Natural killer cell (primary cell): ENCODE measurements around the gene CDC123. TPM values are rescaled to one million over a fixed set of nuclear protein-coding genes. Genes with fewer than 3 reads are reported as not detected.

Experiments used
- ATAC-seq, 3 donors: fragments of 150-1000 bp in 2 of 3; fragments of 200-7000 bp in 1 of 3; cut with Tn5 transposase; 1 replicate in 1 of 3; 2 replicates in 2 of 3; pipeline ENCODE4 v1.10.0; 2021; ENCODE audit warnings: mild to moderate bottlenecking in 2 of 3, moderate library complexity in 2 of 3
- DNase-seq, 2 donors: peaks; one replicate each; pipeline versions ENCODE4 v3.0.0 to v3.0.0-alpha.2; 2013 to 2021; ENCODE audit warnings: mixed read lengths in 1 of 2
- H3K27ac ChIP-seq: one replicate; pipeline ENCODE4 v1.5.1; 2013; ENCODE audit warnings: mild to moderate bottlenecking, low read length
- H3K27me3 ChIP-seq: one replicate; pipeline ENCODE4 v1.6.1; 2013; ENCODE audit warnings: low read length; ENCODE audit not compliant: control insufficient read depth, insufficient read depth
- H3K36me3 ChIP-seq: one replicate; pipeline ENCODE4 v1.6.1; 2013; ENCODE audit warnings: low read length; ENCODE audit not compliant: control insufficient read depth, insufficient read depth
- H3K4me1 ChIP-seq: one replicate; pipeline ENCODE4 v1.6.1; 2013; ENCODE audit warnings: low read length; ENCODE audit not compliant: control insufficient read depth, insufficient read depth
- H3K4me3 ChIP-seq: one replicate; pipeline ENCODE4 v1.5.1; 2013; ENCODE audit warnings: low read length
- H3K9me3 ChIP-seq: one replicate; pipeline ENCODE4 v1.6.1; 2013; ENCODE audit warnings: low read length; ENCODE audit not compliant: control insufficient read depth, insufficient read depth
- H3K27ac Mint-ChIP-seq, 2 donors: one replicate each; pipeline ENCODE4 v1.8.0; 2022; ENCODE audit warnings: mild to moderate bottlenecking in 2 of 2, mixed read lengths in 2 of 2, moderate library complexity in 1 of 2
- H3K27me3 Mint-ChIP-seq, 2 donors: one replicate each; pipeline ENCODE4 v1.8.0; 2022; ENCODE audit warnings: low read depth in 2 of 2, mixed read lengths in 2 of 2
- H3K36me3 Mint-ChIP-seq: one replicate; pipeline ENCODE4 v1.8.0; 2022; ENCODE audit warnings: mixed read lengths
- H3K4me1 Mint-ChIP-seq, 2 donors: one replicate each; pipeline ENCODE4 v1.8.0; 2022; ENCODE audit warnings: mixed read lengths in 2 of 2
- H3K4me3 Mint-ChIP-seq: one replicate; pipeline ENCODE4 v1.8.0; 2022; ENCODE audit warnings: mild to moderate bottlenecking, moderate library complexity, mixed read lengths
- H3K9me3 Mint-ChIP-seq, 2 donors: one replicate each; pipeline ENCODE4 v1.8.0; 2022; ENCODE audit warnings: mixed read lengths in 2 of 2
- WGBS: methylation state at CpG from one replicate; pipeline ENCODE4 v1.1.7; 2013; ENCODE audit warnings: missing lambda C conversion rate; ENCODE audit not compliant: insufficient coverage; 5-methylcytosine and 5-hydroxymethylcytosine counted together
- intact Hi-C: fragments of 100-400 bp; cut with micrococcal nuclease; formaldehyde crosslinking; loops from one replicate; pipeline ENCODE4 v1.14.2; 2022
- total RNA-seq, 4 donors: library from RNA; stranded (reverse); fragments of 120-200 nt in 1 of 4; gene quantifications; one replicate each; pipeline versions ENCODE4 v1.2.3 to v1.2.4, GENCODE V29; 2013 to 2022
- TF ChIP-seq, protein P1 (sequence below): fragments of 200-600 bp; IDR thresholded peaks from one replicate; pipeline ENCODE4 v1.8.0; 2022; ENCODE audit warnings: antibody characterized with exemption

Gene CDC123
- total RNA-seq, 3 donors from 2014 or later (not counting 1 experiment from before 2014, with no cell fraction given) = 45.8 to 53.3 (median 47.6) TPM

DNA sequence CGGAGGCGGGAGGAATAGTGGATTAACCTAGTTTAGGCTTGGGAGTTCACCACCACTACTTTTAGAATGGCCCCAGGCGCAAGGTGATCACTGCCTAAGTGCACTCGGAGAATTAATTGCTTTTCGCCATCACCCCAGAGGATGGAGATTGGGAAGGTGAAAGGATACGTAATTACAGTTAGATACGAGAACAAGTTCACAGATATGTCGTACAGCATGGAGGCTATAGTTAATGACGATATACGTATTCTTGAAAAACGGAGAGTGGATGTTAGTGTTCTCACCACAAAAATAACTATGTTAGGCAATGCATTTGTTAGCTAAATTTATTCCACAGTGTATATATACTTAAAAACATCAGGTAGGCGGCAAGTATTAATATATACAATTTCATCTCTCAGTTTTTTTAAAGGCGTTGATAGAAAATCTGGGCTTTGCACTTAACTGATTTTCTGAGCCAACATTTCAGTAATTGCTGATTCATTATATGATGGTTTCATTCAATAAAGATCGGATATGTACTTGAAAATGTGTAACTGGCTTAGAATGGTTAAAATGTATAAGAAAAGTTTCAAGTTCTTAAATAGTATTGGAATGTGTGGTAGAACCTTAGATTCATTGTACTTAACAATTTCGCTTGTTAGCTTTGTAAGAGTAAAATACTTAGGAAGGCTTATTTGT, 683 bp downstream of the CDC123 start:
- Histone ChIP-seq H3K9me3 (no peaks in the 10 kb centered on the region), H3K4me1 (peaks cover 26% of the 10 kb centered on the region), H3K27me3 (no peaks in the 10 kb centered on the region), H3K27ac (peak overlapping the region; percentile 93), H3K4me3 (peak overlapping the region; percentile 92), H3K36me3 (peaks cover 13% of the 10 kb centered on the region)
- H3K9me3 Mint-ChIP-seq = no peaks in the 10 kb centered on the region
- H3K27ac Mint-ChIP-seq = peak overlapping the region; percentile 97 to 99
- DNase-seq (no peak), ATAC-seq (no peak)
- H3K27me3 Mint-ChIP-seq = no peaks in the 10 kb centered on the region
- TF ChIP-seq, protein P1, sequence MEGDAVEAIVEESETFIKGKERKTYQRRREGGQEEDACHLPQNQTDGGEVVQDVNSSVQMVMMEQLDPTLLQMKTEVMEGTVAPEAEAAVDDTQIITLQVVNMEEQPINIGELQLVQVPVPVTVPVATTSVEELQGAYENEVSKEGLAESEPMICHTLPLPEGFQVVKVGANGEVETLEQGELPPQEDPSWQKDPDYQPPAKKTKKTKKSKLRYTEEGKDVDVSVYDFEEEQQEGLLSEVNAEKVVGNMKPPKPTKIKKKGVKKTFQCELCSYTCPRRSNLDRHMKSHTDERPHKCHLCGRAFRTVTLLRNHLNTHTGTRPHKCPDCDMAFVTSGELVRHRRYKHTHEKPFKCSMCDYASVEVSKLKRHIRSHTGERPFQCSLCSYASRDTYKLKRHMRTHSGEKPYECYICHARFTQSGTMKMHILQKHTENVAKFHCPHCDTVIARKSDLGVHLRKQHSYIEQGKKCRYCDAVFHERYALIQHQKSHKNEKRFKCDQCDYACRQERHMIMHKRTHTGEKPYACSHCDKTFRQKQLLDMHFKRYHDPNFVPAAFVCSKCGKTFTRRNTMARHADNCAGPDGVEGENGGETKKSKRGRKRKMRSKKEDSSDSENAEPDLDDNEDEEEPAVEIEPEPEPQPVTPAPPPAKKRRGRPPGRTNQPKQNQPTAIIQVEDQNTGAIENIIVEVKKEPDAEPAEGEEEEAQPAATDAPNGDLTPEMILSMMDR = no peak
- intact Hi-C loops = loop anchor here (5.0 to 10.0 kb wide), 2 partner anchors 64 to 908 kb away; partner anchors contain the start of gene OPTN
- 10% methylated on average over 14 of the region's 15 CpGs for WGBS
- peaks cover 51 to 63% of the 10 kb centered on the region in 2 donors for H3K4me1 Mint-ChIP-seq
- H3K36me3 Mint-ChIP-seq = no peaks in the 10 kb centered on the region
- H3K4me3 Mint-ChIP-seq = peak overlapping the region; percentile 98

DNA sequence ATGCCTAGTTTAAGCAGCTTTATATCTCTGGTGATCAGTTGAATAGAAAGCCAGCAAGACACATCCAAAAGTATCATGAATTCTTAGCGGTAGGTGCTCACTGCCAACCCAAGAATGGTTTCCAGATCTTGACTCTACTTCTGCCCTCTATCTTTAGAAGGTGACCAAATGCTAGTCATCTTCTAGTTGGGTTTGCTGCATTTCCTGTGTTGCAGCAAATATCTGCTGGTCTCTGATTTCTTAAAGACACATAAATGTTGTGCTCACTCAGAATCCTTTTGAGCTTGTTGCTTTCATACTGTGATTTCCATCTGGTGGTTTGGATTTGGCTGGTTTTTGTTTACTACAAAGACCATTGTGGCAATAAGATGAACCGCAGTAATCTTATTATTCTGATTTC, 2.2 kb downstream of the CDC123 start:
- no peak overlapping the region for H3K4me3 ChIP-seq
- Mint-ChIP-seq H3K27ac (peak overlapping the region in 1 of 2 donors; percentile 39), H3K36me3 (no peaks in the 10 kb centered on the region), H3K9me3 (no peaks in the 10 kb centered on the region), H3K27me3 (no peaks in the 10 kb centered on the region), H3K4me3 (peak overlapping the region; percentile 57), H3K4me1 (peaks cover 51 to 60% of the 10 kb centered on the region in 2 donors)
- peaks cover 21% of the 10 kb centered on the region for H3K36me3 ChIP-seq
- TF ChIP-seq, protein P1 = no peak
- WGBS = 100% methylated on average over 1 of the region's 2 CpGs
- DNase-seq (no peak), ATAC-seq (no peak)
- H3K27ac ChIP-seq = no peak overlapping the region
- H3K9me3 ChIP-seq = no peaks in the 10 kb centered on the region
- intact Hi-C loops = loop anchor here (5.0 to 10.0 kb wide), 2 partner anchors 66 to 907 kb away; partner anchors contain the start of gene OPTN
- no peaks in the 10 kb centered on the region for H3K27me3 ChIP-seq
- H3K4me1 ChIP-seq = peaks cover 36% of the 10 kb centered on the region

DNA sequence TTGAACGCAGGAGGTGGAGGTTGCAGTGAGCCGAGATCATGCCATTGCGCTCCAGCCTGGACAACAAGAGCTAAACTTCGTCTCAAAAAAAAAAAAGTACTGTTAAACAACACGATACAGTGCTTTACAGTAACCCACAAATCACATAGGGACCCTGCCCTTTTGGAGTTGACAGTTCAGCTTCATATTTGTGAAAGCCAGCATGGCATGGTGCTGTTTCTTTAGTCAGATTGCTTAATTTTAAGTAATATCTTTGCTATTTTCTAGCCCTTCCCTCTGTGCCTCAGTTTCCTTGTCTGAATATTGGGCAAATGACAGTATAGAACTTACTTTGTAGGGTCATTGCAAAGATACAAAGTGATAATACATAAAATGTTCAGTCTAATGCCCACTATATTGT, 4.9 kb downstream of the CDC123 start:
- Mint-ChIP-seq H3K27me3 (no peaks in the 10 kb centered on the region), H3K4me3 (peak overlapping the region; percentile 9), H3K9me3 (no peaks in the 10 kb centered on the region), H3K4me1 (peaks cover 38 to 47% of the 10 kb centered on the region in 2 donors), H3K27ac (peak overlapping the region; percentile 6 to 9), H3K36me3 (no peaks in the 10 kb centered on the region)
- ATAC-seq = no peak
- intact Hi-C loops = no loop called here
- no peaks in the 10 kb centered on the region for H3K27me3 ChIP-seq
- peaks cover 28% of the 10 kb centered on the region for H3K36me3 ChIP-seq
- H3K4me3 ChIP-seq = no peak overlapping the region
- TF ChIP-seq, protein P1 = no peak
- WGBS = 97% methylated on average over 5 of the region's 5 CpGs
- no peak for DNase-seq
- peaks cover 22% of the 10 kb centered on the region for H3K4me1 ChIP-seq
- H3K27ac ChIP-seq = no peak overlapping the region
- H3K9me3 ChIP-seq = no peaks in the 10 kb centered on the region
